Hepatic stellate cell (primary cell): ENCODE measurements around the gene YWHAG.
A peak's percentile ranks its signal among the peaks of the same experiment; 100 is the strongest.
"Not testable (repeated sequence)": the region's sequence is repeated elsewhere in the genome, so short reads cannot be mapped to it uniquely, and the experiment has no call there.

Experiments used
- DNase-seq: peaks from one replicate; pipeline ENCODE4 v3.0.0; 2011; ENCODE audit warnings: low spot score

Gene YWHAG

GRCh38 chr7:76346778-76347177, 12.0 kb downstream of the YWHAG start:
- DNase-seq = peak; percentile 51

- no peak for DNase-seq
Measured at GRCh38 chr7:76346097-76346496, 12.7 kb downstream of the YWHAG start.

- no peak for DNase-seq
Measured at GRCh38 chr7:76343931-76344321, 14.9 kb downstream of the YWHAG start.

GRCh38 chr7:76343294-76343930, 15.4 kb downstream of the YWHAG start:
- no peak for DNase-seq

GRCh38 chr7:76342222-76342621, 16.6 kb downstream of the YWHAG start:
- DNase-seq = no peak

GRCh38 chr7:76340617-76341131, 18.1 kb downstream of the YWHAG start:
- DNase-seq = peak; percentile 57

GRCh38 chr7:76338298-76339084, 20.3 kb downstream of the YWHAG start:
- no peak for DNase-seq

- DNase-seq = no peak
Measured at GRCh38 chr7:76337147-76337546, 21.6 kb downstream of the YWHAG start.

GRCh38 chr7:76336094-76336493, 22.7 kb downstream of the YWHAG start:
- DNase-seq = no peak

- not testable (repeated sequence) for DNase-seq
Measured at GRCh38 chr7:76335417-76335816, 23.4 kb downstream of the YWHAG start.

- no peak for DNase-seq
Measured at GRCh38 chr7:76334320-76334967, 24.3 kb downstream of the YWHAG start.

- peak; percentile 27 for DNase-seq
Measured at GRCh38 chr7:76333511-76334101, 25.2 kb downstream of the YWHAG start.

GRCh38 chr7:76332078-76332477, 26.7 kb downstream of the YWHAG start:
- DNase-seq = no peak

GRCh38 chr7:76330673-76331072, 28.1 kb downstream of the YWHAG start:
- DNase-seq = no peak

- DNase-seq = no peak
Measured at GRCh38 chr7:76330261-76330660, 28.5 kb downstream of the YWHAG start.

GRCh38 chr7:76329479-76329878, 29.3 kb downstream of the YWHAG start:
- DNase-seq = no peak

GRCh38 chr7:76328389-76328788, 30.4 kb downstream of the YWHAG start:
- DNase-seq = no peak

GRCh38 chr7:76327610-76328009, 31.2 kb downstream of the YWHAG start:
- DNase-seq = no peak

- no peak for DNase-seq
Measured at GRCh38 chr7:76326646-76327233, 32.1 kb downstream of the YWHAG start.

- DNase-seq = no peak
Measured at GRCh38 chr7:76325811-76326210, 33.0 kb downstream of the YWHAG start.

GRCh38 chr7:76325092-76325491, 33.7 kb downstream of the YWHAG start:
- no peak for DNase-seq
